ENCODE data around the gene UNC13A. TPM values are rescaled to one million over a fixed set of nuclear protein-coding genes. Genes with fewer than 3 reads are reported as not detected.
A peak's percentile ranks its signal among the peaks of the same experiment; 100 is the strongest.

UNC13A gene
- total RNA-seq, 3 donors from 2014 or later (not counting 1 experiment from before 2014, with no cell fraction given) = not detected

DNA sequence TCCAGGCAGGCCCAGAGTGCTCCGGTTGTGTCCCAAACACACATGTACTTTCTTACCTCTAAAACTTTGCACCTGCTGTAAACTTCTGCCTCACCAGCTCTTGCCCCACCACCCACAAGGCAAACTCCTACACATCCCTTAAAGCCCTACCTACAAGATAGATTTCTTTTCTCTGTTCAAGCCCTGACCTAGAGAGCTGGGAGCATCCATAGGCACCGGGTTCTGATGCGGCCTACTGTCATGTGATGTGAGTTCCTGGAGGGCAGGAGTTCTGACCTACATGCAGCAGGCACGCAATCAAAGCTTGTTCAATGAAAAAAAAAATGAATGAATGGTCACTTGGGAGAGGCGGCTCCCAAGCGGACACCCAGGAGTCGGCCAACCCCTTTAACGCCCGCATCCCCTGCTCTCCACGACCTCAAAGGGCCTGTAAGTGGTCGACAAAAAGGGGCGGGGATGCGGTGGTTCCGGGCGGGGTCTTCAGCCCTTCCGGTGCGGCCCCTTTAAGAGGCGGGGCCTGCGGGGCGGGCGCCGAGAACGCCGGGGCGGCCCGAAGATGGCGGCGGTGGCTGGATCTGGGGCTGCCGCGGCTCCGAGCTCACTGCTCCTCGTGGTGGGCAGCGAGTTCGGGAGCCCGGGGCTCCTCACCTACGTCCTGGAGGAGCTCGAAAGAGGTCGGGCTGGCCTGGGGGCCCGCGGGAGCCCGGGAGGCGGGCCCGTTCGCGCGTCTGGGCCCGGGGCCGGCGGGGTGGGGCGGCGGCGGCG lies 31.0 kb upstream of the UNC13A start, which contains the start of gene MAP1S:
TSS of gene MAP1S (plus strand) at position 534 of the 765 bp plus-strand sequence. CDS start at position 557, 23 bp downstream.
- H3K9me3 ChIP-seq (ENCODE audit: control insufficient read depth, insufficient read depth, low read length) = no peaks in the 10 kb centered on the region
- H3K36me3 Mint-ChIP-seq = no peaks in the 10 kb centered on the region
- intact Hi-C loops (cut with micrococcal nuclease) = loop anchor here (1.0 kb wide), 2 partner anchors 28 to 164 kb away; partner anchors contain the start of gene COLGALT1
- no peaks in the 10 kb centered on the region for H3K9me3 Mint-ChIP-seq
- peaks cover 11% of the 10 kb centered on the region for H3K36me3 ChIP-seq (ENCODE audit: control insufficient read depth, insufficient read depth, low read length)
- peak within 1 kb of the TSS; percentile 68 to 86 for H3K27ac Mint-ChIP-seq
- peaks cover 40% of the 10 kb centered on the region for H3K4me1 ChIP-seq (ENCODE audit: control insufficient read depth, insufficient read depth, low read length)
- WGBS (ENCODE audit: insufficient coverage) = 2% methylated on average over 53 of the region's 53 CpGs
- no peaks in the 10 kb centered on the region for H3K27me3 ChIP-seq (ENCODE audit: control insufficient read depth, insufficient read depth, low read length)
- peak within 1 kb of the TSS; percentile 93 for H3K4me3 ChIP-seq (ENCODE audit: low read length)
- H3K4me3 Mint-ChIP-seq = peak within 1 kb of the TSS; percentile 88
- ATAC-seq = peak; percentile 84 to 95 (median 93)
- DNase-seq = peak; percentile 66 to 73
- peaks cover 0 to 3% of the 10 kb centered on the region in 2 donors for H3K27me3 Mint-ChIP-seq (ENCODE audit: low read depth in 2 of 2)
- TF ChIP-seq CTCF (IDR thresholded peaks at IDR 0.05) = no peak
- peaks cover 25 to 42% of the 10 kb centered on the region in 2 donors for H3K4me1 Mint-ChIP-seq
- H3K27ac ChIP-seq (ENCODE audit: low read length) = peak within 1 kb of the TSS; percentile 38

DNA sequence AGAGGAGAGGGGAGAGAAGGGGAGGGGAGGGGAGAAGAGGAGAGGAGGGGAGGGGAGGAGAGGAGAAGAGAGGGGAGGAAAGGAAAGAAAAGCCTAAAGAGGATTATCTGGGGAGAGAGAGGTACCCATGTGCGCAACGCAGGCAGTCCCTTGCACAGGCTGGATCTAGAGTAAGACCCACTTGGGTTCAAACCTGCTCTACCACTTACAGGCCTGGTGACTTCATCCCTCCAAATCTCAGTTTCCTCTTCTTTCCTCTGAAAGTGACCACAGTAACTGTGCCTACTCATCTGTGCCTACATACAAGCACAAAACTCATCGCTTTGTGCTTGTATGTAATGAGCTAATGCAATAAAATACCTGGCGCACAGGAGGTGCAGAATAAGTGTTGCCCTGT lies 30.4 kb upstream of the UNC13A start:
- no peak for TF ChIP-seq CTCF (IDR thresholded peaks at IDR 0.05)
- Mint-ChIP-seq H3K27ac (peak overlapping the region in 1 of 2 donors; percentile 86), H3K4me3 (peak overlapping the region; percentile 84), H3K36me3 (no peaks in the 10 kb centered on the region), H3K9me3 (no peaks in the 10 kb centered on the region), H3K4me1 (peaks cover 25 to 39% of the 10 kb centered on the region in 2 donors), H3K27me3 (ENCODE audit: low read depth in 2 of 2) (peaks cover 0 to 3% of the 10 kb centered on the region in 2 donors)
- no peak for ATAC-seq
- Histone ChIP-seq H3K4me3 (ENCODE audit: low read length) (no peak overlapping the region), H3K27me3 (ENCODE audit: control insufficient read depth, insufficient read depth, low read length) (no peaks in the 10 kb centered on the region), H3K9me3 (ENCODE audit: control insufficient read depth, insufficient read depth, low read length) (no peaks in the 10 kb centered on the region), H3K36me3 (ENCODE audit: control insufficient read depth, insufficient read depth, low read length) (peaks cover 7% of the 10 kb centered on the region), H3K4me1 (ENCODE audit: control insufficient read depth, insufficient read depth, low read length) (peaks cover 40% of the 10 kb centered on the region), H3K27ac (ENCODE audit: low read length) (no peak overlapping the region)
- DNase-seq = no peak
- 90% methylated on average over 2 of the region's 4 CpGs for WGBS (ENCODE audit: insufficient coverage)
- intact Hi-C loops (cut with micrococcal nuclease) = no loop called here

- no peak for DNase-seq
- no peaks in the 10 kb centered on the region for H3K9me3 ChIP-seq (ENCODE audit: control insufficient read depth, insufficient read depth, low read length)
- ATAC-seq = no peak
- H3K27me3 ChIP-seq (ENCODE audit: control insufficient read depth, insufficient read depth, low read length) = no peaks in the 10 kb centered on the region
- H3K36me3 ChIP-seq (ENCODE audit: control insufficient read depth, insufficient read depth, low read length) = peaks cover under 1% of the 10 kb centered on the region
- peaks cover 30% of the 10 kb centered on the region for H3K4me1 ChIP-seq (ENCODE audit: control insufficient read depth, insufficient read depth, low read length)
- Mint-ChIP-seq H3K27me3 (ENCODE audit: low read depth in 2 of 2) (peaks cover 0 to 3% of the 10 kb centered on the region in 2 donors), H3K9me3 (no peaks in the 10 kb centered on the region), H3K27ac (no peak overlapping the region), H3K4me3 (no peak overlapping the region), H3K4me1 (peaks cover 21 to 23% of the 10 kb centered on the region in 2 donors), H3K36me3 (no peaks in the 10 kb centered on the region)
- no peak for TF ChIP-seq CTCF (IDR thresholded peaks at IDR 0.05)
- intact Hi-C loops (cut with micrococcal nuclease) = no loop called here
- no peak overlapping the region for H3K27ac ChIP-seq (ENCODE audit: low read length)
- H3K4me3 ChIP-seq (ENCODE audit: low read length) = no peak overlapping the region
- WGBS (ENCODE audit: insufficient coverage) = 97% methylated on average over 4 of the region's 4 CpGs
These were observed 28.3 kb upstream of the UNC13A start for GRCh38 chr19:17716309-17716929.

All from natural killer cell (primary cell).